ENCODE data around the gene NCBP3.
A peak's percentile ranks its signal among the peaks of the same experiment; 100 is the strongest.

NCBP3 gene

DNA sequence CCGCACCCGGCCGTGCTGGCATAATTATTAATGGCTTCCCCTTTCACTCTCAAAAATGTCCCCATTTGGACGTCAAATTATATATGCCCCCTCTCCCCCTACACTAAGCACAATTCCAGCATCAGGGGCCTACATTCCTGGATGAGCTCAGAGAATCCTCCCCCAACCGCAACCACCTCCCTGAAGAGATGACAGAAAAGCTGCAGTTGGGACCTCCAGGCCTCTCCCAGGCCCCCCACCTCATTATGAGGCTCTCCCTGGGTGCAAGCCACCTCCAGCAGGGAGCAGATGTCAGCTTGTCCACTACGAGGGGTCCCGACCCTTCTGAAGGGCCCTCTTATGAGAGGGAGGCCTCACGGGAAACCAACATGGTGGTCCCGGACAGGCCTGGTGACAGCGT lies 18.5 kb upstream of the NCBP3 start:
- Histone ChIP-seq H3K4me1 (ENCODE audit: control insufficient read depth in 2 of 2, insufficient read depth in 1 of 2, low read depth in 1 of 2, low read length in 2 of 2) (peaks cover 0 to 2% of the 10 kb centered on the region in 2 donors), H3K27me3 (ENCODE audit: control insufficient read depth in 3 of 3, insufficient read depth in 3 of 3, low read depth in 1 of 3, low read length in 3 of 3) (no peaks in the 10 kb centered on the region), H2AFZ (ENCODE audit: low read length) (peak overlapping the region; percentile 17), H3K4me3 (ENCODE audit: low read length in 2 of 2) (no peak overlapping the region), H2BK12ac (ENCODE audit: low read length) (no peak overlapping the region), H4K91ac (ENCODE audit: low read depth, low read length, poor library complexity) (no peak overlapping the region), H3K9ac (ENCODE audit: low read depth, low read length, poor library complexity) (no peak overlapping the region), H2BK120ac (ENCODE audit: low read depth, low read length) (no peak overlapping the region), H3K18ac (ENCODE audit: low read length) (no peak overlapping the region), H3K36me3 (replicated peaks in 1 of 2; ENCODE audit: control insufficient read depth in 2 of 2, insufficient read depth in 2 of 2, low read length in 2 of 2) (peaks cover 0 to 4% of the 10 kb centered on the region in 2 donors), H3K27ac (replicated peaks; ENCODE audit: low read length) (no peak overlapping the region), H2BK15ac (ENCODE audit: low read length) (no peak overlapping the region), H3K14ac (ENCODE audit: low read length) (no peak overlapping the region), H3K23ac (ENCODE audit: low read depth, low read length, poor library complexity) (no peak overlapping the region), H3K4me2 (ENCODE audit: insufficient read depth, low read length, poor library complexity, severe bottlenecking) (no peak overlapping the region), H2BK5ac (ENCODE audit: low read length) (no peak overlapping the region), H2AK5ac (ENCODE audit: low read depth, low read length) (no peak overlapping the region), H4K8ac (ENCODE audit: low read depth, low read length) (no peak overlapping the region), H3K9me3 (replicated peaks in 1 of 2; ENCODE audit: control insufficient read depth in 2 of 2, insufficient read depth in 1 of 2, low read depth in 1 of 2, low read length in 2 of 2) (no peaks in the 10 kb centered on the region), H3K4ac (ENCODE audit: low read length) (no peak overlapping the region), H3K79me1 (ENCODE audit: low read depth, low read length) (no peaks in the 10 kb centered on the region)
- no CpG with 5 or more reads among the region's 10 CpGs for WGBS, 2 donors (ENCODE audit: extremely low coverage in 2 of 2, insufficient read length in 2 of 2, insufficient replicate concordance in 1 of 2)
- DNase-seq (ENCODE audit: low spot score): no peak

GRCh38 chr17:3861761-3862681 lies 16.0 kb upstream of the NCBP3 start:
- Histone ChIP-seq H3K4me3 (ENCODE audit: low read length in 2 of 2) (no peak overlapping the region), H2BK12ac (ENCODE audit: low read length) (no peak overlapping the region), H3K4me1 (ENCODE audit: control insufficient read depth in 2 of 2, insufficient read depth in 1 of 2, low read depth in 1 of 2, low read length in 2 of 2) (peaks cover 0 to 2% of the 10 kb centered on the region in 2 donors), H3K27me3 (ENCODE audit: control insufficient read depth in 3 of 3, insufficient read depth in 3 of 3, low read depth in 1 of 3, low read length in 3 of 3) (no peaks in the 10 kb centered on the region), H3K23ac (ENCODE audit: low read depth, low read length, poor library complexity) (no peak overlapping the region), H3K9ac (ENCODE audit: low read depth, low read length, poor library complexity) (peak overlapping the region; percentile 30), H3K36me3 (replicated peaks in 1 of 2; ENCODE audit: control insufficient read depth in 2 of 2, insufficient read depth in 2 of 2, low read length in 2 of 2) (peaks cover 0 to 4% of the 10 kb centered on the region in 2 donors), H3K9me3 (replicated peaks in 1 of 2; ENCODE audit: control insufficient read depth in 2 of 2, insufficient read depth in 1 of 2, low read depth in 1 of 2, low read length in 2 of 2) (no peaks in the 10 kb centered on the region), H2BK15ac (ENCODE audit: low read length) (no peak overlapping the region), H3K27ac (replicated peaks; ENCODE audit: low read length) (no peak overlapping the region), H3K4me2 (ENCODE audit: insufficient read depth, low read length, poor library complexity, severe bottlenecking) (no peak overlapping the region), H2AK5ac (ENCODE audit: low read depth, low read length) (no peak overlapping the region), H4K8ac (ENCODE audit: low read depth, low read length) (no peak overlapping the region), H2AFZ (ENCODE audit: low read length) (peak overlapping the region; percentile 76), H4K91ac (ENCODE audit: low read depth, low read length, poor library complexity) (no peak overlapping the region), H3K18ac (ENCODE audit: low read length) (no peak overlapping the region), H3K79me1 (ENCODE audit: low read depth, low read length) (no peaks in the 10 kb centered on the region), H3K4ac (ENCODE audit: low read length) (no peak overlapping the region), H2BK5ac (ENCODE audit: low read length) (no peak overlapping the region), H3K14ac (ENCODE audit: low read length) (no peak overlapping the region), H2BK120ac (ENCODE audit: low read depth, low read length) (no peak overlapping the region)
- WGBS, 2 donors (ENCODE audit: extremely low coverage in 2 of 2, insufficient read length in 2 of 2, insufficient replicate concordance in 1 of 2): no CpG with 5 or more reads among the region's 28 CpGs
- no peak for DNase-seq (ENCODE audit: low spot score)

DNA sequence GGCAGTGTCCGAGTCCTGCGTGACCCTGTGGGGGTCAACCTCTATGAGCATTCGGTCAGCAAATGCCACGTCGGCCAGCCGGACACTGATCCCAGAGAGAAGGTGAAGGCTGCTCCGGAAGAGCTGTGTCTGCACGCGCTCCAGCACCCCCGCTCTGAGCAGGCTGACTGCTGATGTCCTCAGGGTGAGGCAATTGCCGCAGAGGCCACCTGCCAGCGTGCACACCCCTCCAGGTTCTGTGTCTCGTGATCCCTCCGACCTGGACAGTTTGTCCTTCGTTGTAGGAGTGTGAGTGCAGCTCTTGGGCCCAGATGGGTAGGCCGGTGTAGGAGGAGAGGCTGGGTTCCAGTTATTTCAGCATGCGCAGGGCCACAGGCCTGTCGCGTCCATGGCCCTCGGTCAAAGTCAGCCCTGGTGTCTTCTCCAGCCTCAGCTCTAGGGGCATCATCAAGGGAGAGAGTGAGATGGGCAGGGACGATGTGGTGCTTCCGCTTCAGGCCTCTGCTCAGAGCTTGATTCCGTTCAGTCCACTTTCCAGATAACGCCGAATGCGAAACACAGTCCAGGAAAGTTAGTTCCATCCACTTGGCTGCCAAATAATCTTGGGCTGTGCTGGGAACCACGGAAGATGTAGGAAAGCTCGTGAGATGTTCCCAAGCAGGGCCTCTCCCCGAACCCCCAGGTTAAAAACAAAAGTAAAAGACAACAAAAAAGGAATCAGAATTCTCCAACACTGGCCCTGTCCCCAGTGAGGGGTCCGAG lies 15.1 kb upstream of the NCBP3 start:
- no peak overlapping the region for H2BK120ac ChIP-seq (ENCODE audit: low read depth, low read length)
- WGBS, 2 donors (ENCODE audit: extremely low coverage in 2 of 2, insufficient read length in 2 of 2, insufficient replicate concordance in 1 of 2): no CpG with 5 or more reads among the region's 30 CpGs

DNA sequence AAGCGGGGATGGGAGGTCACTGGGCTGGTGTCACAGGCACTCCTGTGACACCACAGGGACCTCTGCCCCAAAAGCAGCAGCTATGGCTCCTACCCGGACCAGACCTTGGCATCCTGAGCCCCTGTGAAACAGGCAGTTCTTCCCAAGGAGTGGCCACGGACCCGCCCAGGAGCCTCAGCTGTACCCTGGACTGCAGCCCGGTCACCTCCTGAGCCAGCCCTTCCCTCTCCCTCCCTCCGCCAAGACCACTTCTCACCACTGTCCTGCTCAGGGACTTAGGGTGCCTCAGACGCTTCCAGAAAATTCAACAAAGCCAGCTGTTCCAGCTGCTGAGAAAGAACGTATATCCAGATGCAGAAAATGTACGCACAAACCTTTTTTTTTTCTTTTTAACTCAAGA lies 13.9 kb upstream of the NCBP3 start:
- Histone ChIP-seq H2BK5ac (ENCODE audit: low read length) (no peak overlapping the region), H3K4me1 (ENCODE audit: control insufficient read depth in 2 of 2, insufficient read depth in 1 of 2, low read depth in 1 of 2, low read length in 2 of 2) (peaks cover 0 to 2% of the 10 kb centered on the region in 2 donors), H3K23ac (ENCODE audit: low read depth, low read length, poor library complexity) (no peak overlapping the region), H2BK120ac (ENCODE audit: low read depth, low read length) (no peak overlapping the region), H3K36me3 (replicated peaks in 1 of 2; ENCODE audit: control insufficient read depth in 2 of 2, insufficient read depth in 2 of 2, low read length in 2 of 2) (peaks cover 0 to 4% of the 10 kb centered on the region in 2 donors), H3K4me2 (ENCODE audit: insufficient read depth, low read length, poor library complexity, severe bottlenecking) (no peak overlapping the region), H3K9me3 (replicated peaks in 1 of 2; ENCODE audit: control insufficient read depth in 2 of 2, insufficient read depth in 1 of 2, low read depth in 1 of 2, low read length in 2 of 2) (no peaks in the 10 kb centered on the region), H2BK15ac (ENCODE audit: low read length) (no peak overlapping the region), H2BK12ac (ENCODE audit: low read length) (no peak overlapping the region), H3K4ac (ENCODE audit: low read length) (no peak overlapping the region), H3K27me3 (ENCODE audit: control insufficient read depth in 3 of 3, insufficient read depth in 3 of 3, low read depth in 1 of 3, low read length in 3 of 3) (no peaks in the 10 kb centered on the region), H4K8ac (ENCODE audit: low read depth, low read length) (no peak overlapping the region), H3K18ac (ENCODE audit: low read length) (peak overlapping the region; percentile 57), H3K27ac (replicated peaks; ENCODE audit: low read length) (no peak overlapping the region), H3K9ac (ENCODE audit: low read depth, low read length, poor library complexity) (no peak overlapping the region), H2AK5ac (ENCODE audit: low read depth, low read length) (no peak overlapping the region), H4K91ac (ENCODE audit: low read depth, low read length, poor library complexity) (no peak overlapping the region), H3K79me1 (ENCODE audit: low read depth, low read length) (no peaks in the 10 kb centered on the region), H3K14ac (ENCODE audit: low read length) (no peak overlapping the region), H3K4me3 (ENCODE audit: low read length in 2 of 2) (no peak overlapping the region), H2AFZ (ENCODE audit: low read length) (no peak overlapping the region)
- DNase-seq (ENCODE audit: low spot score): no peak
- no CpG with 5 or more reads among the region's 9 CpGs for WGBS, 2 donors (ENCODE audit: extremely low coverage in 2 of 2, insufficient read length in 2 of 2, insufficient replicate concordance in 1 of 2)

More for the DNA sequence above, 15.1 kb upstream of the NCBP3 start:
- H3K4me1 ChIP-seq (ENCODE audit: control insufficient read depth in 2 of 2, insufficient read depth in 1 of 2, low read depth in 1 of 2, low read length in 2 of 2): peaks cover 0 to 2% of the 10 kb centered on the region in 2 donors
- H3K4me2 ChIP-seq (ENCODE audit: insufficient read depth, low read length, poor library complexity, severe bottlenecking): no peak overlapping the region
- H3K23ac ChIP-seq (ENCODE audit: low read depth, low read length, poor library complexity): no peak overlapping the region
- no peak overlapping the region for H3K4ac ChIP-seq (ENCODE audit: low read length)
- H2BK12ac ChIP-seq (ENCODE audit: low read length): no peak overlapping the region
- peaks cover 0 to 4% of the 10 kb centered on the region in 2 donors for H3K36me3 ChIP-seq (replicated peaks in 1 of 2; ENCODE audit: control insufficient read depth in 2 of 2, insufficient read depth in 2 of 2, low read length in 2 of 2)
- no peak overlapping the region for H2AK5ac ChIP-seq (ENCODE audit: low read depth, low read length)
- no peak overlapping the region for H4K8ac ChIP-seq (ENCODE audit: low read depth, low read length)
- H4K91ac ChIP-seq (ENCODE audit: low read depth, low read length, poor library complexity): no peak overlapping the region
- H3K79me1 ChIP-seq (ENCODE audit: low read depth, low read length): no peaks in the 10 kb centered on the region
- H2AFZ ChIP-seq (ENCODE audit: low read length): no peak overlapping the region
- H3K18ac ChIP-seq (ENCODE audit: low read length): no peak overlapping the region
- H3K9ac ChIP-seq (ENCODE audit: low read depth, low read length, poor library complexity): no peak overlapping the region
- no peak overlapping the region for H3K4me3 ChIP-seq (ENCODE audit: low read length in 2 of 2)
- no peak overlapping the region for H3K27ac ChIP-seq (replicated peaks; ENCODE audit: low read length)
- no peaks in the 10 kb centered on the region for H3K27me3 ChIP-seq (ENCODE audit: control insufficient read depth in 3 of 3, insufficient read depth in 3 of 3, low read depth in 1 of 3, low read length in 3 of 3)
- no peak for DNase-seq (ENCODE audit: low spot score)
- H2BK15ac ChIP-seq (ENCODE audit: low read length): no peak overlapping the region
- no peak overlapping the region for H2BK5ac ChIP-seq (ENCODE audit: low read length)
- H3K9me3 ChIP-seq (replicated peaks in 1 of 2; ENCODE audit: control insufficient read depth in 2 of 2, insufficient read depth in 1 of 2, low read depth in 1 of 2, low read length in 2 of 2): no peaks in the 10 kb centered on the region
- H3K14ac ChIP-seq (ENCODE audit: low read length): no peak overlapping the region
